GM19240 (cell line): ENCODE data around the gene AK6.
"Not testable (repeated sequence)": the region's sequence is repeated elsewhere in the genome, so short reads cannot be mapped to it uniquely, and the experiment has no call there.

Experiments
- DNase-seq: peaks from one replicate; pipeline ENCODE4 v3.0.0; 2011; ENCODE audit warnings: low spot score; ENCODE audit not compliant: insufficient read length

Gene AK6

GRCh38 chr5:69369340-69370121, at the start of gene AK6, which contains the start of the genes RAD17 and TAF9:
Gene AK6, minus strand, starts transcription at chr5:69369520. Its CDS starts 30 bp downstream, at chr5:69369490.
Gene RAD17, plus strand, starts transcription at chr5:69369818. Its CDS starts 2,391 bp downstream, at chr5:69372209.
Gene TAF9, minus strand, starts transcription at chr5:69369520. Its CDS starts 3,783 bp downstream, at chr5:69365737.
- peak; percentile 46 for DNase-seq

DNA sequence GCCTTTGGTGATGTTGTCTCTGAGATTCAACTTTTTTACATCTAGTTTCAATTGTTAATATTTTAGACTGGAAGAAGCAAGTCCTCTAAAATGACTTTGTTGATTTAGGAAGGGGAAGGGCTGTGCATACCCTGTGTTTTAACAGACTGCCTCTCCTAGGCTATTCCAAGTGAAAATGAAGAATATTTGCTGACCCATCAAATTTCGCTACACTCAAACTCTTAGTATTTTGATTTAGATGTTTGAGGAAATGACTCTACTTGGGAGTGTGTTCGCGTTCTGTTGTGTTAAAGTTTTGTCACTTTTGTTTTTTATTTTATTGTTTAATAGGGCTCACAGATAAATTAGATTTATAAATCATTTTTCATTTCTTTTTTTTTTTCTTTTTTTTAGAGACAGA, 49.2 kb upstream of the AK6 start:
- DNase-seq: no peak

DNA sequence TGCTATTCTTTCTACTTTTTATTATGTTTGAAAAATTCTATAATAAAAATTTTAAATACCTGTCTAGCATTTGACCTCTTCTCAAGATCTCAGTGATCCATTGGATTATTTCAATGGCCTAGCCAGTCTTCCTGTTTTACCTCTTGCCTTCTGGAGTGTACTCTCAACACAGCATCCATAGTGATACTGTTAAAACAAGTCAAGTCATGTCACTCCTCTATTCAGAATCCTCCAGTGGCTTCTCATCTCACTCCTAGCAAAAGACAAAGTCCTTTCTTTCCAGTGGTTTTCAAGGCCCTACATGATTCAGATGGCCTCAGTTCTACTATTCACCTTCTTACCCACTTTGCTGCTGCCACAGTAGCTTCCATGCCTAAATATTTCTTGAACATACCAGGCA, 47.4 kb upstream of the AK6 start:
- DNase-seq: no peak

GRCh38 chr5:69416180-69416579, 46.9 kb upstream of the AK6 start:
- no peak for DNase-seq

- DNase-seq: no peak
Measured at GRCh38 chr5:69415584-69415958, 46.3 kb upstream of the AK6 start.

DNA sequence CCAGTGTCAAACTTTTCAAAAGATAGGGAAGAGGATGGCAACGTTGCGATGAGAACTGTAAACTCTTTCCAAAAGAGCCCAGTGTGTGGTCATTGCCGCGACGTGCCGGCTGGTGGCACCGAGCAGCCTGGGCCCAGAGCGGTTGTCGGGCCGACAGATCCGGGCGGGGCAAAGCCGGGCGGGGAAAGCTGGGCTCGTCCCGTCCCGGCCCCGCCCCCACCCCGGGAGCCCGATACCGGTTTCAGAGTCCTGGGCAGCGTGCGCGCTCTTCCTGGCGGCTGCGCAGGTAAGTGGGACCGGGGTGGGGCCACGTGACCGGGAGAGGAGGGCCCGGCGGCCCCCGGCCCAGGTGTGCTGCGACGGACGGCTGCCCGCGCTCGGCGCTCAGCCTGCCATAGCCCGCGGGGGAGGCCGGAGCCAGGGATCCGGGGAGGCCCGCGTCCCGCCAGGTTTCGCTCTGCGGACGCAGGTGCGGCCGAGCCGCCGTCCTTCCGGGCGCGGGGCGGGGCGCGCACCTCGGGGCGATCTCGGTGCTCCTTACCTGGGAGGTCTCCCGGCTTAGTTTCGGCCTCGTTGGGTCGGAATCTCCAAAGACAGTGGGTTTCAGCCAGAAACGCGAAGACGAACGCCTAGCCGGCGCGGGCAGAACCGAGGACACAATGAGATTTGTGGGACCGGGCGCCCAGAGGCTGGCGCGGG, 45.7 kb upstream of the AK6 start, which contains the start of gene MARVELD2:
Gene MARVELD2, plus strand, starts transcription at position 232 of the 699 bp plus-strand sequence. CDS start 4,270 bp downstream, outside the sequence.
- no peak for DNase-seq

DNA sequence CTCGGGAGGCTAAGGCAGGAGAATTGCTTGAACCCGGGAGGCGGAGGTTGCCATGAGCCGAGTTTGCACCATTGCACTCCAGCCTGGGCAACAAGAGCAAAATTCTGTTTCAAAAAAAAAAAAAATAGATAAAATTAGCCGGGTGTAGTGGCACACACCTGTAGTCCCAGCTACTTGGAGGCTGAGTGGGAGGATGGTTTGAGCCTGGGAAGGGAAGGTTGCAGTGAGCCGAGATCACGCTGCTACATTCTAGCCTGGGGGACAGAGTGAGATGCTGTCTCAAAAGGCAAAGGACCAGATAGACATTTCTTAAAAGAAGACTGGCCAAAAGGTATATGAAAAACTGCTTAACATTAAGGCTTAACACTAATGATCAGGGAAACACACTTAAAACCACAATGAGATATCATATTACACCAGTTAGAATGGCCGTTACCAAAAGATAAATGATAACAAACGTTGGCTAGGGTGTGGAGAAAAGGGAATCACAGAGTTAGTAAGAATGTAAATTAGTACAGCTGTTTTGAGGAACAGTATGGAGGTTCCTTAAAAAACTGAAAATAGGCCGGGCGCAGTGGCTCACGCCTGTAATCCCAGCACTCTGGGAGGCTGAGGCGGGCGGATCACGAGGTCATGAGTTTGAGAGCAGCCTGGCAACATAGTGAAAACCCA, 35.5 kb upstream of the AK6 start:
- DNase-seq: no peak

DNA sequence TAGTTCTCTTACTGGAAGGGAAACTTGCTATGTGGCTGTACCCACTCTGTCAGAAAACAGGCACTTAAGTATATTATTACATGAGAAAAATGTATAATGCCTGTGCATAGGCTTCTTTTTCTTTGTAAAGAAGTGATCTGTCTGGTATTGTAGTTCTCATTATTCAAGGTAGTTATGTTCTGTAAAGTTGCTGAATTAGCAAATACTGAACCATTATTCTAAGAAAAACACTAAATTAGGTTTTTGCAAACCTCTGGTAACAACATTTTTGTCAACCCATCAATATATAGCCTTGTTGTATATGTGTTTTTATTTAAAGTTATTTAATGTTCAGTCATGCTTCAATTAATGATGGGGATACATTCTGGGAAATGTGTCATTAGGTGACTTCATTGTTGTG, 9.1 kb upstream of the AK6 start:
- no peak for DNase-seq

DNA sequence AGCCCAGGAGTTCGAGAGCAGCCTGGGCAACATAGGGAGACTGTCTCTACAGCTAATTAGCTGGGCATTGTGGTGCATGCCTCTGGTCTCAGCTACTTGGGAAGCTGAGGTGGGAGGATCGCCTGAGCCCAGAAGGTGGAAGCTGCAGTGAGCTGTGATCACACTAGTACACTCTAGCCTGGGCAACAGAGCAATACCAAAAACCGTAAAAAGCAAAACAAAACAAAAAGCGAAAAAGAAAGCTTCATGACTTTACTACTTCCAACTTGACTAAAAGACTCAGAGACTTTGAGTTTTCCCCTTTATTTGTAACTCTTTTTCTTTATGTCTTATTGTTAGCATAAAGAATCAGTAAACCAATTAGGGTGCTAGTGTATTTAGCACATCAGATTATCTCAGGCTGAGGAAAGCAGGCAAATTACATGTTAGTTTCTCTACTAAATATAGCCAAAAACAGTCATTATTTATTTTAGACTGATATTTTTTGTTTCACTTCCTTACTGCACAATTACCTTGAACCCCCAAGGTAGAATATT, 5.7 kb upstream of the AK6 start:
- DNase-seq: no peak

- no peak for DNase-seq
Measured at GRCh38 chr5:69372394-69372793, 3.1 kb upstream of the AK6 start.

DNA sequence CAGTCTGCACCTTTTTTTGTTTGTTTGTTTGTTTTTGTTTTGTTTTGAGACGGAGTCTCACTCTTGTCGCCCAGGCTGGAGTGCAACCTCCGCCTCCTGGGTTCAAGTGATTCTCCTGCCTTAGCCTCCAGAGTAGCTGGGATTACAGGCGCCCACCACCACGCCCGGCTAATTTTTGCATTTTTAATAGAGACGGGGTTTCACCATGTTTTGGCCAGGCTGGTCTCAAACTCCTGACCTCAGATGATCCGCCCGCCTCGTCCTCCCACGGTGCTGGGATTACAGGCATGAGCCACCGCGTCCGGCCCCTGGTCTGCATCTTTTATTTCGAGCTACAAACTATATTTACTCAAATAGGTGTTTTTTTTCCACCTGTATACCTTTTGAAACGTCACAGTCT, 1.0 kb upstream of the AK6 start:
- not testable (repeated sequence) for DNase-seq

DNA sequence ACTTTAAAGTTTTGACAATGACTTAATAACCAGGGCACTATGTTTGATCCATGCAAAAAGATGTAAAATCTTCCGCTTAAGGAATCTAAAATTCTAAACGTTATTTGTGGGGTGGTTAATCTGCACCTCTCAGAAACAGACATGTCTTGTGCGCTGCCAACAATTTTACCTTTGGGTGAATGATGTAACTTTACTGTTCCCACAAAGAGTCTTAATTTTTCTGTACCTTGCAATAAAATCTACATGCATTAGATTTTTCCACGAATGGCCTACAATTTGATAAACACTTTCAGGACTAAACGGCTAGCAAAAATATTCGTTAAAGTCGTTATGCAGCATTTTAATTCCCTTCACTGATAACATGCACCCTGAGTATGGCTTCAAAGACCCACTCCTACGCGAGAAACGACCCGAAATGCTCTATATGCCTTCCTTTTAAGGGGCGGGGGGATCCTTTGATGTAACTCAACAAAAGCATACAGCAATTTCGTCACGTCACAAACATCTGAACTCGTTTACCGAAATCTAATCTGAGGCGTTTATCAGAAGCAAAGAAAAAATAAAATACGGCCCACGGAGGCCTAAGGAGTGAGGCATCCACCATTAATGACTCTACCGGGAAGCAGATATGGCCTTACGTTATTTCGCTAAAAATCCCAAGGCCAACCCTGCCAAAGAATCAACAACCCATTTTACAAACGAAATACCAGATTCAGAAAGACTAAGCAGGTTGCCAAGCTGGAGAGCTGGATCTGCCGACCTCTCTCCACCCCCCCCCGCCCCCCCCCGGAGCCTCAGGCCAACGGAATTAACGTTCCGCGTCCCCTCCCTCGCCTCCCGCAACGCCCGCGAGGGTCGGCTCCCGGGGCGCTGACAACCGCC, 621 bp downstream of the AK6 start:
- no peak for DNase-seq

GRCh38 chr5:69367697-69368279, 1.5 kb downstream of the AK6 start:
- no peak for DNase-seq

DNA sequence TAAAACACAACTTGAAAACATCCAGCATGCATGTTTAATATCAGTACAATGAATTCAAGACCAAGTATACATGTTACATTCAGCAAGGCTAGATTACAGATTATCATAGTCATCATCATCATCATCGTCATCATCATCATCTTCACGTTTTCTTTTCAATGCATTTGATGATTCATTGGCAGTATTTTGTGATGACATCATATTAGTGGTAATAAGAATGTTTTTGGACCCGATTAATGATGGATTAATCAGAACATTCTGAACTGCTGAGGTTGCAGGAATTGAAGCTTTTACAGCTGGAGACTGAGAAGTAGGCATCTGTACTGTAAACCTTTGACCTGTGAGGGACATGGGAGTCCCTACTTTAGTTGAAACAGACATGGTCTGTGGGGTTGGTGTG, 4.5 kb downstream of the AK6 start:
- DNase-seq: no peak

GRCh38 chr5:69364414-69364813, 4.9 kb downstream of the AK6 start:
- no peak for DNase-seq

DNA sequence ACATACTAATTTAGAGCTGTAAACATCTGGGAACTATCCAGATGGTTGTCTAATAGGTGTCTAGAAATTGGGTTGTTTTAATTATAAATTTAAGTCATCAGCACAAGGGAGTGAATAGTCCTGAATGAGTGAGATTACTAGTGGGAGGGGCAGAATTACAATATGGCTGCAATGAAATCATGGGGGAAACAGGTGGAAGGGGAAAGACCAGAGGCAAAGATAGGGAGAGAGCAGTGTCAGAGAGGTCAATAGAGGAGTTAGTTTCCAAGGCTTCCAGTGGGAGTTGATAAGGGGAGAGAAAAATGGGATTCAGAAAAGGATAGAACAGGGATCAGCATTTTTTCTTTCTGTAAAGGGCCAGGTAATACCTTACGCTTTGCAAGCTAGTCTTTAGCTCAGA, 8.9 kb downstream of the AK6 start:
- DNase-seq: no peak

DNA sequence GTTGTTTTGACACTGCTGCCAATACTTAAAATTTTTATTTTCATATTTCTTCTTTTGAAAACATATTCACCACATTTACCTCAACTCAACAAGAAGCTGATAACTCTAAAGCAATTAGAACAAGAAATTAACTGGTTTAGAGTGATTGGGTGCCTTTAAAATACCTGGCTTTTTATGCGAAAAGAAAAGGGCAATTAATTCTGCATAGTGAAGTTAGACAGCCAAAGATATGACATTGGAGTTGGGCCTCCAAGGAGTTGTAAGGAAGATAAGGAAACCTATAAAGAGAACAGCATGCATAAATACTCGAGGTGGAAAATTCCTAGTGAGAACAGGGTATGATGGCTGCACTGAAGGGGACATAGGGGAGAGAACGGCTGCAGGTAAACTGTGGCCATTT, 9.6 kb downstream of the AK6 start:
- DNase-seq: no peak

DNA sequence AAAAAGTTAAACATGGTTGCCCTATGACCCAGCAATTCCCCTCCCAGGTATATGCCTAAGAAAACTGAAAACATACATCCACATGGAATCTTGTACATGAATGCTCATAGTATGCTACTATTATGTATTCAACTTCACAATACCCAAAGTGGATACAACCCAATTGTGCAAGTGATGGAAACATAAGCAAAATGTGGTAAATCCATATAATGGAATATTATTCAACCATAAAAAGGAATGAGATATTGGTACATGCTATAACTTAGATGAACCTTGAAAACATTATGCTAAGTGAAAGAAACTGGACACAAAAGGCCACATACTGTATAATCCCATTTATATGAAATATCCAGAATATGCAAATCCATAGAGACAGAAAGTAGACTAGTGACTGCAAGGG, 18.7 kb downstream of the AK6 start:
- no peak for DNase-seq

DNA sequence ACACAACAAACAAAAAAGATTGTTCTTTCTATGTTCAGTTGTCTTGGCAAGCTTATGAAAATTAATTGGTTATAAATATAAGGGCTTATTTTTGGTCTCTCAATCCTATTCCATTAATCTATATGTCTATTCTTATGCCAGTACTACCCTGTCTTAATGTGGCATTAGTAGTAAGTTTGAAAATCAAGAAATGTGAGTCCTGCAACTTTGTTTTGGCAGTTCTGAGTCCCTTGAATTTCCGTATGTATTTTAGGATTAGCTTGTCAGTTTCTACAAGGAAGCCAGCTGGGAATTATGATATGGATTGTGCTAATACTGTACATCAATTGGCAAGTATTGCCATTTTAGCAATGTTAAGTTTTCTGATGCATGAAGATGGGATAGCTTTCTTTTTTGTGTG, 26.2 kb downstream of the AK6 start:
- no peak for DNase-seq

- no peak for DNase-seq
Measured at GRCh38 chr5:69341520-69342161, 27.7 kb downstream of the AK6 start.
